ENCODE data around the gene DUSP22.

Gene DUSP22

DNA sequence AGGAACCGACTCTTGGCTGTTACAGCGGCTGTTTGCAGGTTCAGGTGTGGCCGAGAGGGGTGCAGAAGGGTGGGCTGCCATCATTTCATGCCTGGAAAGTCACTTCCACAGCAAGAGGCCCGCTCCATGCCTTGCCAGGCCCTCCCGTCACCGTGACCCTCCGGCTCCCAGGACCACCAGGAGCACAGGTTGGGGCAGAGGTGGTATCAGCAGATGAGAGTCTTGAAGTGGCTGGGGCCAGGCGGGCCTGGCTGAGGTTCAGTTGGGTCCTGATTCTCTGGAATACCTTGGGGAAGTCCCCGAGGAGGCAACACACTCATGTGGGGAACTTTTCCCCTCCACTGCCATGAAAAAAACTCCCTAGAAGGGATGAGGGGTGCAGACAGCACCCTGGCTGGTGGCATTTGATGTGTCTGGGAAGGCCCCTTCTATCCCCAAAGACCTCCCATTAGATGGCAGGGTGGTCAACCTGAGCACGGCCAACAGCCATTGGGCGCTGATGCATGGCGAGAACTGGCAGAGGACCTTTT lies 65.0 kb downstream of the DUSP22 start:
- Histone ChIP-seq H3K4me1 (ENCODE audit: low read length) (no peaks in the 10 kb centered on the region), H3K27ac (ENCODE audit: low read length) (no peak overlapping the region), H3K27me3 (replicated peaks; ENCODE audit: insufficient read depth, low read length) (no peaks in the 10 kb centered on the region), H3F3A (ENCODE audit: insufficient read depth, low read length) (no peaks in the 10 kb centered on the region), H3K9me3 (replicated peaks; ENCODE audit: insufficient read depth, low read length) (no peaks in the 10 kb centered on the region), H3K4me2 (ENCODE audit: low read depth, low read length) (no peak overlapping the region), H3K9me2 (replicated peaks; ENCODE audit: insufficient read depth, low read length) (no peaks in the 10 kb centered on the region), H3K36me3 (replicated peaks; ENCODE audit: insufficient read depth, low read length) (no peaks in the 10 kb centered on the region; the same call in 1 of the 2 replicates), H3K9ac (ENCODE audit: low read length) (no peak overlapping the region), H2AFZ (ENCODE audit: low read length) (no peak overlapping the region), H4K20me1 (ENCODE audit: insufficient read depth, low read length) (no peaks in the 10 kb centered on the region), H3K4me3 (ENCODE audit: low read length) (no peak overlapping the region), H3K79me2 (ENCODE audit: low read length) (no peaks in the 10 kb centered on the region)
- TF ChIP-seq CTCF (IDR thresholded peaks at IDR 0.05; ENCODE audit: low read length) (no peak), EZH2phosphoT487 (IDR thresholded peaks at IDR 0.05; ENCODE audit: low read length) (no peak), EZH2 (optimal IDR thresholded peaks at IDR 0.05; ENCODE audit: low read depth, low read length) (no peak)
- no peak for DNase-seq

DNA sequence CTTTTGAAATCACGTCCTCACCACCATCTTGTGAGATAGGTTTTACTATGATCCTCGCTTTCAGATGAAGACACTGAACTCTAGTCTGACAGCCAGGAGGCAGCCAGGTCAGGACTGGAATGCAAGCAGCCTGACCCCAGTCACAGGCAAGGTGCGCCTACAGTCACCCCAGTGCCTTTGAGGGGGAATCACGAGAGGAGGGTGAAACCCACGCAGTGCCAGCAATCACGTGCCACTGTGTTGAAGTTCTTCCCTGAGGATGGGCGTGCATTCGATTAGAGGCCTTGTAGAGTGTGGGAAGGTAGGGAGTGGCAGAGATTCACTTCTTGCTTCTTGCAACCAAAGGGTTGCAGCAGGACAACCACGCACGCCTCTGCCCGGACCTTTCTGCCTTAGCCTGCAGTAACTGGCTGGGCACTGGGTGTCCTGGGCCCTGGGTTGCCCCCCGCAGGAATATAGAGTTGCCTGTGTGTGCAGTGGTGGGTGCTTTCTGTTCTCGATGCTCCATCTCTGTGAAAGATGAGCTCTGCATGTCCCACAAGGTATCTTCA lies 65.6 kb downstream of the DUSP22 start:
- H2AFZ ChIP-seq (ENCODE audit: low read length) = no peak overlapping the region
- TF ChIP-seq EZH2 (optimal IDR thresholded peaks at IDR 0.05; ENCODE audit: low read depth, low read length) = no peak
- TF ChIP-seq EZH2phosphoT487 (IDR thresholded peaks at IDR 0.05; ENCODE audit: low read length) = no peak
- no peak for TF ChIP-seq CTCF (IDR thresholded peaks at IDR 0.05; ENCODE audit: low read length)
- H3K4me3 ChIP-seq (ENCODE audit: low read length) = no peak overlapping the region
- no peak overlapping the region for H3K9ac ChIP-seq (ENCODE audit: low read length)
- H3K27me3 ChIP-seq (replicated peaks; ENCODE audit: insufficient read depth, low read length) = no peaks in the 10 kb centered on the region
- H3K9me3 ChIP-seq (replicated peaks; ENCODE audit: insufficient read depth, low read length) = no peaks in the 10 kb centered on the region
- H3K4me2 ChIP-seq (ENCODE audit: low read depth, low read length) = no peak overlapping the region
- H3K9me2 ChIP-seq (replicated peaks; ENCODE audit: insufficient read depth, low read length) = no peaks in the 10 kb centered on the region
- DNase-seq = no peak
- H3F3A ChIP-seq (ENCODE audit: insufficient read depth, low read length) = no peaks in the 10 kb centered on the region
- no peak overlapping the region for H3K27ac ChIP-seq (ENCODE audit: low read length)
- H3K79me2 ChIP-seq (ENCODE audit: low read length) = no peaks in the 10 kb centered on the region
- no peaks in the 10 kb centered on the region for H3K4me1 ChIP-seq (ENCODE audit: low read length)
- H4K20me1 ChIP-seq (ENCODE audit: insufficient read depth, low read length) = no peaks in the 10 kb centered on the region
- H3K36me3 ChIP-seq (replicated peaks; ENCODE audit: insufficient read depth, low read length) = no peaks in the 10 kb centered on the region; the same call in 1 of the 2 replicates

DNA sequence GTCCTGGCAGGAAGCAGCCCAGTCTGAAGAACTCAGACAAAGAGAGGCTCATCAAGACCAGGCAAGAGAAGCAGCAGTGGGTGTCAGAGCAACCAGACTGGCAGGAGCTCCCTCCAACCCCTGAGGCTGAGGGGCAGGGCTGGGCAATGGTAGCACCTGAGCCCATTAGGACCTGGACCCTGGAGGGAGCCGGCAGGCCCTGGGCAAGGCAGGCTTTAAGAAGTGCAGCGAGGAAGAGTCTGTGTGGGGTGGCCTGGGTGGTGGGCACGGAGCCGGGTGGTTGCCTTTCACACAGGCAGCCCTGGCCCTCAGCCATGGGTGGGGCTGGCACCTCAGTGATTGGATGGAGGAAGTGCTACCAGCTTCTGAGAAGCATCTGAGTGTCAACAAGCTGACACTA lies 66.1 kb downstream of the DUSP22 start:
- DNase-seq = no peak
- no peak overlapping the region for H3K4me2 ChIP-seq (ENCODE audit: low read depth, low read length)
- no peak overlapping the region for H2AFZ ChIP-seq (ENCODE audit: low read length)
- H3K27me3 ChIP-seq (replicated peaks; ENCODE audit: insufficient read depth, low read length) = no peaks in the 10 kb centered on the region
- H3K79me2 ChIP-seq (ENCODE audit: low read length) = no peaks in the 10 kb centered on the region
- H3K36me3 ChIP-seq (replicated peaks; ENCODE audit: insufficient read depth, low read length) = no peaks in the 10 kb centered on the region
- no peaks in the 10 kb centered on the region for H3K4me1 ChIP-seq (ENCODE audit: low read length)
- no peaks in the 10 kb centered on the region for H4K20me1 ChIP-seq (ENCODE audit: insufficient read depth, low read length)
- H3F3A ChIP-seq (ENCODE audit: insufficient read depth, low read length) = no peaks in the 10 kb centered on the region
- no peak overlapping the region for H3K27ac ChIP-seq (ENCODE audit: low read length)
- TF ChIP-seq EZH2 (optimal IDR thresholded peaks at IDR 0.05; ENCODE audit: low read depth, low read length) (no peak), CTCF (IDR thresholded peaks at IDR 0.05; ENCODE audit: low read length) (no peak), EZH2phosphoT487 (IDR thresholded peaks at IDR 0.05; ENCODE audit: low read length) (no peak)
- no peaks in the 10 kb centered on the region for H3K9me3 ChIP-seq (replicated peaks; ENCODE audit: insufficient read depth, low read length)
- H3K9ac ChIP-seq (ENCODE audit: low read length) = no peak overlapping the region
- H3K9me2 ChIP-seq (replicated peaks; ENCODE audit: insufficient read depth, low read length) = no peaks in the 10 kb centered on the region
- H3K4me3 ChIP-seq (ENCODE audit: low read length) = no peak overlapping the region
